DOHH2 (cell line): ENCODE measurements around the gene GDF10.

Source experiments
- H3F3A ChIP-seq: fragments of 200-600 bp; sonication (generic), shearing (Covaris generic); 2 replicates; pipeline ENCODE4 v1.6.0; 2016; ENCODE audit warnings: antibody characterized with exemption, mild to moderate bottlenecking; ENCODE audit not compliant: control insufficient read depth, insufficient read depth
- H3K27ac ChIP-seq: fragments of 200-600 bp; sonication (generic); 2 replicates; pipeline ENCODE4 v1.5.1; 2014; ENCODE audit warnings: low read depth, mild to moderate bottlenecking, low read length, moderate library complexity
- H3K27me3 ChIP-seq: fragments of 200-600 bp; sonication (generic); 2 replicates; pipeline ENCODE4 v1.6.1; 2014; ENCODE audit warnings: mild to moderate bottlenecking, low read length, mixed read lengths; ENCODE audit not compliant: control insufficient read depth
- H3K36me3 ChIP-seq: fragments of 200-600 bp; sonication (generic); 2 replicates; pipeline ENCODE4 v1.6.1; 2014; ENCODE audit warnings: mild to moderate bottlenecking, low read length, moderate library complexity, mixed read lengths; ENCODE audit not compliant: control insufficient read depth
- H3K4me1 ChIP-seq: fragments of 200-600 bp; sonication (generic); 2 replicates; pipeline ENCODE4 v1.6.1; 2014; ENCODE audit warnings: mild to moderate bottlenecking, low read length, mixed read lengths; ENCODE audit not compliant: control insufficient read depth
- H3K4me2 ChIP-seq: fragments of 200-600 bp; sonication (generic); 2 replicates; pipeline ENCODE4 v1.6.0; 2014; ENCODE audit warnings: mild to moderate bottlenecking, low read length, moderate library complexity
- H3K4me3 ChIP-seq: fragments of 200-600 bp; sonication (generic); 2 replicates; pipeline ENCODE4 v1.5.1; 2014; ENCODE audit warnings: mild to moderate bottlenecking, low read length, mixed read lengths
- H3K79me2 ChIP-seq: fragments of 200-600 bp; sonication (generic); 2 replicates; pipeline ENCODE4 v1.6.1; 2014; ENCODE audit warnings: mild to moderate bottlenecking, low read length, mixed read lengths; ENCODE audit not compliant: control insufficient read depth
- H3K9me2 ChIP-seq: fragments of 200-600 bp; sonication (generic); replicated peaks from 2 replicates; pipeline ENCODE4 v1.6.1; 2014; ENCODE audit warnings: mild to moderate bottlenecking, low read length, mixed read lengths; ENCODE audit not compliant: control insufficient read depth
- H3K9me3 ChIP-seq: fragments of 200-600 bp; sonication (generic); 2 replicates; pipeline ENCODE4 v1.6.1; 2014; ENCODE audit warnings: antibody characterized with exemption, low read length, mixed read lengths; ENCODE audit not compliant: control insufficient read depth, insufficient read depth
- H4K20me1 ChIP-seq: fragments of 200-600 bp; sonication (generic); 2 replicates; pipeline ENCODE4 v1.6.0; 2014; ENCODE audit warnings: low read depth, mild to moderate bottlenecking, antibody characterized with exemption, low read length, moderate library complexity; ENCODE audit not compliant: control insufficient read depth, insufficient read depth
- CTCF ChIP-seq: fragments of 200-600 bp; sonication (generic); IDR thresholded peaks from one replicate; pipeline ENCODE4 v1.5.1; 2014; ENCODE audit warnings: antibody characterized with exemption, mild to moderate bottlenecking, low read depth, low read length; ENCODE audit not compliant: poor library complexity, severe bottlenecking
- EZH2phosphoT487 ChIP-seq: fragments of 200-600 bp; sonication (generic); IDR thresholded peaks from 2 replicates; pipeline ENCODE4 v1.6.1; 2017; ENCODE audit warnings: borderline replicate concordance, mild to moderate bottlenecking, antibody characterized with exemption, low read length, moderate library complexity, mixed read lengths

Gene GDF10

DNA sequence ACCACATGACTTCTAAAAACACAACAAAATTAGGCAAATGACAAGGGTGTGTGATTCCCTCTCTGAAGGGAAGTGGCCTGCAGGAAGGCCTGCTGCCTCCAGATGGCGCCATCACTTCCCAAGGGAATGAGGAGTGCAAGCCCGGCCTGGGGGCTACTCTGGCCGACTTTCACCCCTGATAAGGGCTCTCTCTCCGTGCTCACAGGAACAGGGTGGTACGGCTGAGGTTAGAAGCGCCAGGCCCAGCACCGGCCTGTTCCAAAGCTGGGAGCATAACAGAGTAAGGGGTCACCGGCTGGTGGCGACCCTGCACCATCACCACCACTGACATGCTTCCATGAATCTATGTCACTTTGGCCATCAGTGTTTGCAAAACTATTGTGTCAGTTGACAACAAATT, 61.3 kb downstream of the GDF10 start:
- H3K27ac ChIP-seq = no peak overlapping the region
- H3K4me2 ChIP-seq = no peak overlapping the region
- H3K27me3 ChIP-seq = no peaks in the 10 kb centered on the region
- no peaks in the 10 kb centered on the region for H3K4me1 ChIP-seq
- H3K79me2 ChIP-seq = no peaks in the 10 kb centered on the region
- H4K20me1 ChIP-seq = no peaks in the 10 kb centered on the region
- no peaks in the 10 kb centered on the region for H3K9me2 ChIP-seq
- peak; percentile 86 for TF ChIP-seq CTCF
- no peak for TF ChIP-seq EZH2phosphoT487
- H3K36me3 ChIP-seq = no peaks in the 10 kb centered on the region
- H3K9me3 ChIP-seq = no peaks in the 10 kb centered on the region
- H3K4me3 ChIP-seq = no peak overlapping the region
- no peaks in the 10 kb centered on the region for H3F3A ChIP-seq

DNA sequence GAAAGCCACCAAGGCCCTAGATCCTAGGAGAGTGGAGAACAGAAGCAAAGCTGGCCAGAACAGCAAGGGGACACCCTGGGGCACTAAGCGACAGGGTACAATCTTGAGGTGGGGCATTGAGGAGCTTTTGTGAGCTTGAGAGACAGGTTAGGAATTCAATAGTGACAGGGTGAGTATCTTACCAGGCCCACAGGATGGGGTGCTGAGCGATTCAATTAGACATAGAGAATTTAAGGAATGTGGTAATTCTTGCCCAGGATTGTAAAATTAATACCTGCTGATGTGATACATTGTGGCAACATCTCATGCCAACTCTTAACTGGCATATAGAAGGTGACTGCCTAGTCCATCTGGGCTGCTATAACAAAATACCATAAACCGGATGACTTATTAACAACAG, 62.2 kb downstream of the GDF10 start:
- H3K9me2 ChIP-seq = no peaks in the 10 kb centered on the region
- no peak overlapping the region for H3K4me2 ChIP-seq
- no peaks in the 10 kb centered on the region for H3F3A ChIP-seq

More for the DNA sequence above, 62.2 kb downstream of the GDF10 start:
- Histone ChIP-seq H3K9me3 (no peaks in the 10 kb centered on the region), H3K27ac (no peak overlapping the region), H3K4me3 (no peak overlapping the region), H3K27me3 (no peaks in the 10 kb centered on the region), H4K20me1 (no peaks in the 10 kb centered on the region), H3K79me2 (no peaks in the 10 kb centered on the region), H3K4me1 (no peaks in the 10 kb centered on the region), H3K36me3 (no peaks in the 10 kb centered on the region)
- TF ChIP-seq EZH2phosphoT487 = no peak
